NCI-H2029 (cell line): Measurements from ENCODE around the gene KIF5C.

Experiments
- DNase-seq: peaks from one replicate; lab custom pipeline; 2025; lab: John Stamatoyannopoulos, UW

KIF5C gene

DNA sequence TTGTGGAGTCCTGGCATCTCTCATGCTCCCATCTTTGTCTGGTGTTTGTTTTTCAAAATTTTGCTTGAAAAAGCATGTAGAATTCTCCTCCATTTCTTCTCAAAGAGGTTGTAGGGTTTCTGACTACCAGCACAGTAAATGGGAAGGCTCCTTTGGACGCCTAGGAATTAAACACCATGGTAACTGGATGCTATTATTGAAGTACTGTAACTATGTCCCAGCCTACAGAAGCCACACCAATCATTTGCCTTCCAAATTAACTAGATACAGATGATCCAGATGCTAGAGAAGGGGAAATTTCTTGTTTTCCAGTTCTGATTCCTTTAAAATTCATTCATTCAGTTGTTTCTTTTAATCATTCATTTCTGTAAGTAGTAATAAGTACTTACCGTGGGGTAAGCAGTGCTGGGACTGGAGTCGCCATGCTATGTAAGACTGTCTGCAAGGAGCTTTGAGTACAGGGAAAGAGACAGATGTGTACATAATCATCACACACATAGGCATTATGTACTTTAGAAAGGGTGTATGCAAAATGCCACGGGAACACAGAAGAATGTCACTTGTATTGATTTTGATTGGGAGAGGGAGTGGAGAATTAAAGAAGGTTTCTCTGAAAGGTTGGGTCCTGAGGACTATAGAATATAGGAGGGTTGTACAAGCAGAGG, 49.6 kb downstream of the KIF5C start:
- no peak for DNase-seq

DNA sequence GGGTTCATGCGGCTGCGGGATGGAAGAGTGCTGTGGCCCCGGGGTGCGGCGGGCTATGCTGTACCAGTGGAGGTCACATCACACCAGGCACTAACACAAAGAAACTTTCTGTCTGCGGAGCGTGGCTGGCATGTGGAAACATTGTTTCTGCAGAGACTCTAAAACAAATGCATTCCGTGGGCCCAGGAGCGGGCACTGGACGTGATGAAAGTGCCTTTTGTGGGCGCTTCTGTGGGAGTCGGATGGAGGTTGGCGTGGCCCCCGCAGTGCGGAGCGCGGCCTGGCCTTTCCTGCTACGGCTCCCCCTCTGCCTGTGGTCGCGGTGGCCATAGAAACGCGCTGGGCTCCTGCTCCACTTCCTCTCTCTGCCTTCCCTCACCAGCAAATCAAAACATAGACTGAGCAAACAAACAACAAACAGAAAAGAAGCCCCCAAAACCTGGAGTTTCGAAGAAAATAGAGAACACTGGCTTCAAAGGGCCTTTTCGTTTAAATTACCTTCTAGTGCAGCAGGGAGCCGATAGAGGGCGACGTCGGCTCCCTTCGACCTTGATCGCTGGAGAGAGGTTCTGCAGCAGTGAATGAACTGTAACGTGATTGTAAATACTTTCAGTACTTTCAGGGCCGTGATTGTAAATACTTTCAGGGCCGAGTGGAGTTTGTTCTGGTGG, 51.4 kb downstream of the KIF5C start:
- no peak for DNase-seq

- DNase-seq: no peak
Observed at GRCh38 chr2:148926981-148927401, 52.0 kb downstream of the KIF5C start.

GRCh38 chr2:148928395-148928794, 53.4 kb downstream of the KIF5C start:
- DNase-seq: peak; percentile 46

- no peak for DNase-seq
Observed at GRCh38 chr2:148930046-148930775, 55.2 kb downstream of the KIF5C start.

DNA sequence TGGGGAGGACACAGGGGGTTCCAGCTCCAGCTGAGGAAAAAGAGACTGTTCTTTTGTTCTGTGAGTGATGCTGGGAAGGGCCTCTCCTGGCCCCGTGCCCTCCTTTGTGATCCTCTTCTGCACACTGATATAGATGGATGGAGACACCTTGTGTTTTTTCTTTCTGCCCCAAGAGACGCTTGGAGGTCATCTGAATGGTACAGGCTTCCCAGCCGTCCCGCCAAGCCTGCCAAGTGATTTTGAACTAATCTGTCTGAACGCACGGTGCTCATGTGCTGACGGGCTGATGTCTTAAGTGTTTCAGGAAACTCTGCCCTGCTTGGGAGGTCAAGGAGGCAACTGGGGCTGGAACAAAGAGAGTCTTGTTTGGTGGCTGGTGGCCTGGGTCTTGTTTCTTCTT, 57.5 kb downstream of the KIF5C start:
- no peak for DNase-seq

- DNase-seq: no peak
Observed at GRCh38 chr2:148933456-148933855, 58.4 kb downstream of the KIF5C start.

DNA sequence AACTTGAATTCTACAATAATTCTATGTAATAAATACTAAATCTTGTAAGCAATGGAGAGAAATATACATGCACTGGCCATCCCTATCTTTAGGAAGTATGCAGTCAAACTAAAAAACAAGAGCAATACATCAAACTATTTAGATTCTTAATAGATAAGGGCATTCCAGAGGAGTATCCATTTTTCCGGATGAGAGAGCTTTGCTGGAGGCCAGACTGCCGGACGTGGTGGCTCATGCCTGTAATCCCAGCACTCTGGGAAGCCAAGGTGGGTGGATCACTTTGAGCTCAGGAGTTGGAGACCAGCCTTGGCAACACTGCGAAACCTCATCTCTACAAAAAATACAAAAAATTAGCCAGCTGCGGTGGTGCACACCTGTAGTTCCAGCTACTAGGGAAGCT, 60.8 kb downstream of the KIF5C start:
- DNase-seq: no peak

DNA sequence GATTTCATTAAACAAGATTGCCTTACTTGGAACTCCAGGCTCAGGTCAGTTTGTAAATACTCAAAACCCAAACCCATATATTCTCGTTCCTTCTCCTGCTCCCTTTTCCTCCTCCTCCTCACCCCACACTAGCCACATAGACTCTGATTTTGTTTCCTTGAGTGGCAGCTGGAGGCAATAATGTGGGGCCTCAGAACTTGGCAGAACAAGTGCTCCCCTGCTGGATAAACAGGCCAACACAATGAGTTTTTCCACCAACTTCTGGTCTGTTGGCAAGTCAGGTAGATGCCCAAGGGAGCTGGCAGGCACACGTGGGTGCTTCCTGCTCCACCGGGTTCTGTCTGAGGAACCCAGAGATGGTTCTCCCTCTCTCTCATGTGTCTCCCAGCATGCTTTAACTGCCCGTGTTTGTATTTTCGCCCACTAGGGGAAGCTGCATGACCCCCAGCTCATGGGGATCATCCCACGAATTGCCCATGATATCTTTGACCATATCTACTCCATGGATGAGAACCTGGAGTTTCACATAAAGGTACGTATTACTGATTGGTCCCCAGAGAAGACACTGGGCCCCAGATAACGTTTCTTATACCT, 61.9 kb downstream of the KIF5C start:
- DNase-seq: no peak

GRCh38 chr2:148939271-148939670, 64.2 kb downstream of the KIF5C start:
- no peak for DNase-seq

DNA sequence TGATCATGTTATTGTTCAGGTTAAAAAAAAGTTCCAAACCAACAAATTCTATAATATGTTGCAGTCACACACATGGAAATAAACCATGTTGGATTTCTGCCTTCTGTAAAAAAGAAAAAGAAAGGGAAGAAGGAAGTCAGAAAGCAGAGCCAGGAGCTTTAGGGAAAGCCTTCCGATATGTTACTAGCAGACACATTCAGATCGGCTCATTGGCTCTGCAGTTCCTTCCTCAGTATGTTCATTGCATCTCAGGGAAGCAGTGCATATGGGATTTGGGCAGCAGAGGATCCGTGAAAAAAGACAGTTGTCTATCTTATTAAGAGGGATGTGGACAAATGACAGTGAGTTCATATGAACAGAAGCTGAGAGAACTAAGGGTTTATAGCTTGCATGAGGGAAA, 68.1 kb downstream of the KIF5C start:
- DNase-seq: no peak

GRCh38 chr2:148944536-148944935, 69.5 kb downstream of the KIF5C start:
- no peak for DNase-seq

DNA sequence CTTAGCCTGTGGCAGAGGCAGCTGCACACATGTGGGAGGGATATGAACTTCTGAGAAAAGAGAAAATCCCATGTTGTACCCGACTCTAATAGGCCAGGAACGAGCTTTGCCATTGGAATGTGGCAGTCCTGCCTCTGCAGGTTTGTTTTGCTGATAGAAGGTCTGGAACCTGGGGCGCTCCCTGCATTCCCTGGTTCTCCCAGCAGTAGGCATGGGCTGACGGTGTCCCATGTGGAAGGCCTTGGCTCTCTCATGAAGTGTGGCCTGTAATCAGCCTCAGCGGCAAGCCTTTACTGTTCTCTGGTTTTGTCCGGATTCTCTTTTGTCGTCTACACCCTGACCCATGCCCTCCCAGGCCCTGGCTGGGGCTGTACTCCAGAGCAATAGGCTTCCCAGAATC, 72.3 kb downstream of the KIF5C start:
- DNase-seq: no peak

DNA sequence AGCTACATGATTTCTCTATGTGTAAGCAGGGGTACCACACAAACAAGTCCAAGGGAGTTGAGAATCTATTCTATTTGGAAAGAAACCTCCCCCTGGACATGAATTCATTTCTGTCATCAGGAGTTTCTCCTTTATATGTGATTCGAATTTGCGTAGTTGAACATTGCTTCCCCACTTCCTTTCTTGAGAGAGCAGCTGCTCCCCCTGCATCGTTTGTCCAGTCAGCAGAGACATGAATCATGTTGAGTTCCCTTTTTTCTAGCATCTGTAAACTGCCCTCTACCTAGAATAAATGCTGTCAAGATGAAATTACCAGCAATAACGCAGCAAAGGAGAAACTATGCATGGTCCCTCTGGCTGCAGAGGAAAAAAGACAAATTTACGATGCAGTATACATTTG, 73.8 kb downstream of the KIF5C start:
- DNase-seq: no peak

DNA sequence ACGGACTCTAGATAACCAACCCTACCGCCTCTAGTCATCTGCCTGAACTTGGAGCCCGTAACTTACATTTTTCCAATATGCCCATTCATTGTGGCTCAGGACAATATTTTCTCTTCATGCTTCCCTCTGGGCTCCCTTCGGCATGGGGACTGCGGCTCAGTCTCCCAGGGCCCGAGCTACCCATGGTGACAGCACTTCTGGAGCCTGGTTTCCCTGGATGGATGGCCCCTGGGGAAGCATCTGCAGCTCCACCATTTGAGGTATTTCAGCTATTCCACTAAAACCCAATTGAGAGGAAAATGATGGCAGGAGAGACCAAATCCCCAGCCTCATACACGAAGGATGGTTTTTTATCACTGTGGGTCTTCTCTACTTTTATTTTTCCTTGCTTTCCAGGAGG, 74.3 kb downstream of the KIF5C start:
- DNase-seq: no peak

DNA sequence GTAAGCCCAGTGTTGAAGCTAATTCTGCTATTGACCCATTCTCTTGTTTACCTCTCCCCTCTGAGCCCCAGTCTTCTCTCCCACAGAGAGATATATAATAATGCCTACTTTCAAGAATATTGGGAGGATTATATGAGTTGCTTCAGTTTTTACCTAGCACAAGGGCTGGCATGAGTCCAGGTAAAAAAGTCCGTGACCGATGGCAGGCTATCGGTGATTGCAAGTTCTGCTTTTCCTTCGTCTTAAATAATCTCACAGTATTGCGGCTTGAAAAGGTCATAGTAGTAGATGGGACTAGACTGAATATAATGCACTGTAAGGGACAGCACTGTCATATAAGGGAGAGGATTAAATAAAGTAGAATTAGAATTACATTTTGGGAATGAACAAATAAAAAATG, 77.6 kb downstream of the KIF5C start:
- DNase-seq: no peak

GRCh38 chr2:148953426-148953825, 78.4 kb downstream of the KIF5C start:
- DNase-seq: no peak

DNA sequence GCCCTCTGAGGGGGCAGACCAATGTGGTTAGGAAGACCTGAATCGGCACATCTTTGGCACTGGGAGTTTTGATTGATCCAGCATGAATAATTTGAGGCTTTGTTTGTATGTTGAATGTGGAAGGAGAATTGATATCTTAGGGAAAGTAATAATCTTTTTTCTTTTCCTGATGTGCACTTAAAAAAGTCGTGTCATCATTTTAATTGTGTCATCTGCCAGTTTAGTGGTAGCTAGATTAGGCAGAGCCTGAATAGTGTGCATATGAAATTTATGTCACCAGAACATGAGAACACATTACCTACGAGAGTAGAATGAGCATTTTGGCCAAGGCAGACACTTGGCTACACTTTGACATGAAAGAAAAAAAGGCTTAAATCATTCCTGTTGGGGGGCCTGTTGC, 79.5 kb downstream of the KIF5C start:
- no peak for DNase-seq

GRCh38 chr2:148955798-148956197, 80.8 kb downstream of the KIF5C start:
- peak; percentile 82 for DNase-seq

DNA sequence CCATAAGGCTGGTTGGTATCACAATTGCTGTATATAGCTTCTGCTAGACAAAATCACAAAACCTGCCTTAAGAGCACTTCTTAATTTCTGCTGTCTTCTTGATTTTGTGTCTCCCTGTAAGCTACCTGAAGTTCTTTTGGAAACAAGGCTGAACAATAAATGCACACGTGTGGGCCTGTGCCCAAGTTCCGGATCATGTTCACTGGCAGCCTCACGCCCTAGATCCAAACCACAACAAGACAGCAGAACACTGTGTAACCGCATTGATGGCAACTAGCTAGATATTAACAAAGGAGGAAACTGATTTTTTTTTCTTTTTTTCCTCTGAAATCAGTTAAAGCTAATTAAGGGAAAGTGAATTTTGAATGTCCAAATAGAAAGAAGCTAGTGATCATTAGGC, 82.0 kb downstream of the KIF5C start:
- DNase-seq: no peak

DNA sequence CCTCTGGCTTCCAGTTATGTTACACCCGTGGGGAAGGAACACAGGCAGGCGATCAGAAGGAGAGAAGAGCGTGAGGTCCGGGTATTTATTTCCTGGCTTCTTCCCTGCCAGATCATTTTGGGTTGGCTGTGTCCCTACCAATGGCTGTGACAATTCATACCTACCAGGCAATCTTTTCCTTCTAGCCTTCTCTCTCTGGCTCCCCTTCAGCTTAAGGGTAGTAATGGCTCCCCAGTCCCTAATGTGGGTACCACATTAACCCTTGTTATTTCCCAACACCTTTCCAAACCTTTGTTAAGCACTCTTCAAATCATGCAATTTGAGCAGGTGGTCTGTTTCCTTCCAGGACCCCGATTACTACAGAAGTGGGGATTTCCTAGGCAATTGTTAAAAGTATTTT, 84.7 kb downstream of the KIF5C start:
- DNase-seq: no peak

- DNase-seq: no peak
Observed at GRCh38 chr2:148960483-148960882, 85.5 kb downstream of the KIF5C start.

- DNase-seq: no peak
Observed at GRCh38 chr2:148963461-148963860, 88.4 kb downstream of the KIF5C start.
